ENCODE results near the gene TMEM163.
"Not testable (repeated sequence)": the region's sequence is repeated elsewhere in the genome, so short reads cannot be mapped to it uniquely, and the experiment has no call there.

Gene TMEM163

DNA sequence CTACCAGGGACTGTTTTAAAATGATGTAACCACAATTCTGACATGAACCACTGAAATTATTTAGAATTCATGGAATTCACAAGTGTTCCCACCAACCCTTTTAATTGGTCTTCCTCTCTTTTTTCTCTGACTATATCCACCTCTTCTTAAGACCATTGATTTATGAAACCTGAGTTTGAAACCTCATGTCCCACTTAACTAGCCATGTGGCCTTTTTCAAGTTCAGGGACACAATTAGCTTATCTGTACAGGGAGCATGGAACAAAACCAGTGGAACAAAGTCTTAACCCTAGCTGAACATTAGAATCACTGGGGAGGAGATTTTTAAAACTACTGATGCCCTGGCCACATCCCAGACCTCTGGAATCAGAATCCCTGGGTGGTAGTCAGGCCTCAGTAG is 41.6 kb upstream of the TMEM163 start:
- TF ChIP-seq, protein P1, sequence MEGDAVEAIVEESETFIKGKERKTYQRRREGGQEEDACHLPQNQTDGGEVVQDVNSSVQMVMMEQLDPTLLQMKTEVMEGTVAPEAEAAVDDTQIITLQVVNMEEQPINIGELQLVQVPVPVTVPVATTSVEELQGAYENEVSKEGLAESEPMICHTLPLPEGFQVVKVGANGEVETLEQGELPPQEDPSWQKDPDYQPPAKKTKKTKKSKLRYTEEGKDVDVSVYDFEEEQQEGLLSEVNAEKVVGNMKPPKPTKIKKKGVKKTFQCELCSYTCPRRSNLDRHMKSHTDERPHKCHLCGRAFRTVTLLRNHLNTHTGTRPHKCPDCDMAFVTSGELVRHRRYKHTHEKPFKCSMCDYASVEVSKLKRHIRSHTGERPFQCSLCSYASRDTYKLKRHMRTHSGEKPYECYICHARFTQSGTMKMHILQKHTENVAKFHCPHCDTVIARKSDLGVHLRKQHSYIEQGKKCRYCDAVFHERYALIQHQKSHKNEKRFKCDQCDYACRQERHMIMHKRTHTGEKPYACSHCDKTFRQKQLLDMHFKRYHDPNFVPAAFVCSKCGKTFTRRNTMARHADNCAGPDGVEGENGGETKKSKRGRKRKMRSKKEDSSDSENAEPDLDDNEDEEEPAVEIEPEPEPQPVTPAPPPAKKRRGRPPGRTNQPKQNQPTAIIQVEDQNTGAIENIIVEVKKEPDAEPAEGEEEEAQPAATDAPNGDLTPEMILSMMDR (IDR thresholded peaks at IDR 0.05; ENCODE audit: low read depth, low read length): no peak

DNA sequence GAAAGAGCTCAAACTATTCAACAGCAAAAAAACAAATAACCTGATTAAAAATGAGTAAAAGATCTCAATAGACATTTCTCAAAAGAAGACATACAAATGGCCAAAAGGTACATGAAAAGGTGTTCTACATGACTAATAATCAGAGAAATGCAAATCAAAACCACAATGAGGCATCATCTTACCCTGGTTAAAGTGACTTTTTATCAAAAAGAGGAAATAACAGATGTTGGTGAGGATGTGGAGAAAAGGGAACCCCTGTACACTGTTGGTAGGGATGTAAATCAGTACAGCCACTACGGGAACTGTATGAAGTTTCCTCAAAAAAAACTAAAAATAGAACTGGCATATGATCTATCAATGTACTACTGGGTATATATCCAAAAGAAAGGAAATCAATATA is 39.8 kb upstream of the TMEM163 start:
- H3K4me3 ChIP-seq (replicated peaks in 1 of 2; ENCODE audit: low read depth in 2 of 2, low read length in 2 of 2): no peak overlapping the region
- no peak for DNase-seq (ENCODE audit: low read depth in 2 of 2)

More for the DNA sequence above, 41.6 kb upstream of the TMEM163 start:
- no peak overlapping the region for H3K4me3 ChIP-seq (replicated peaks in 1 of 2; ENCODE audit: low read depth in 2 of 2, low read length in 2 of 2)
- no peak for DNase-seq (ENCODE audit: low read depth in 2 of 2)

DNA sequence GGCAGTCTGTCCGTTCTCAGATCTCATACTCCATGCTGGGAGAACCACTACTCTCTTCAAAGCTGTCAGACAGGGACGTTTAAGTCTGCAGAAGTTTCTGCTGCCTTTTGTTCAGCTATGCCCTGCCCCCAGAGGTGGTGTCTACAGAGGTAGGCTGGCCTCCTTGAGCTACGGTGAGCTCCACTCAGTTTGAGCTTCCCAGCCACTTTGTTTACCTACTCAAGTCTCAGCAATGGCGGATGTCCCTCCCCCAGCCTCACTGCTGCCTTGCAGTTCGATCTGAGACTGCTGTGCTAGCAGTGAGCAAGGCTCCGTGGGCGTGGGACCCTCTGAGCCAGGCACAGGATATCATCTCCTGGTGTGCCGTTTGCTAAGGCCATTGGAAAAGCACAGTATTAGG is 33.2 kb upstream of the TMEM163 start:
- not testable (repeated sequence) for DNase-seq (ENCODE audit: low read depth in 2 of 2); H3K4me3 ChIP-seq (replicated peaks in 1 of 2; ENCODE audit: low read depth in 2 of 2, low read length in 2 of 2)

More for the DNA sequence above, 39.8 kb upstream of the TMEM163 start:
- TF ChIP-seq, protein P1 (IDR thresholded peaks at IDR 0.05; ENCODE audit: low read depth, low read length): no peak

DNA sequence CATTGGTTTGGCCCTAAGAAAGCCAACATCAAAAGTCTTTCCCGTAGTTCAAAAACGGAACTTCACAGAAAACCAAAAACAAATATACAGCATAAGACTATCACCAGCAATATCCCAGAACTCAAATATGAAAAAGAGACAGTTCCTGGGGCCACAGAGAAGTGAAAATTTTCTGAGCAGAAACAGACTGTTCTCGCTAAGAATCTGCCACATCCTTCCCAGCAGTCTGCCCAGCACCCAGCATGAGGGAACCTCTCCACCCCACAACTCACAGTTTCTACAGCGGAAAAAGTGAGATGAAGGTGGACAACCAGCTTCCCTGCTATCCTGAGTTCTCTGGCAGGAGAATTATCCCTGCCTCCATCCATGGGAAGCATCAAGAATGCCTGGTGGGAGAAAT is 26.7 kb upstream of the TMEM163 start:
- TF ChIP-seq, protein P1 (IDR thresholded peaks at IDR 0.05; ENCODE audit: low read depth, low read length): no peak
- no peak for DNase-seq (ENCODE audit: low read depth in 2 of 2)
- H3K4me3 ChIP-seq (replicated peaks in 1 of 2; ENCODE audit: low read depth in 2 of 2, low read length in 2 of 2): no peak overlapping the region

DNA sequence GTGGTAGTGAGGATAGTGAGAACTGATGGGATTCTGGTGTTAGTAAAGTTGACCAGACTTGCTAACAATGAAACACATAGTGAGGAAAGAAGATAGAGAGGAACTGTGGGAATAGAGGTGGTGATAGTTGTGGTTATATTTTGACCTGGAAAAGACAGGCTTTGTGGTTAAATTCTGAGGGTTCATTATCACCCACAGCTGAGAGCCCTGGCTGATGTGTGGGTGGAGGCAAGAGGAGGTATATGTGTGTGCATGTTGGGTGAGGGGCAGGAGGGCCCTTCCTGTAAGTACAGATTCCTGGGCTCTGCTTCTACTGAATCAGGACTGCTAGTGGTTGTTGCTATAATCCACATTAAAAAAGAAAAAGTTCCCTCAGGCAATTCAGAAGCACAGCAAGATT is 26.2 kb upstream of the TMEM163 start:
- TF ChIP-seq, protein P1 (IDR thresholded peaks at IDR 0.05; ENCODE audit: low read depth, low read length): no peak
- H3K4me3 ChIP-seq (replicated peaks in 1 of 2; ENCODE audit: low read depth in 2 of 2, low read length in 2 of 2): no peak overlapping the region

DNA sequence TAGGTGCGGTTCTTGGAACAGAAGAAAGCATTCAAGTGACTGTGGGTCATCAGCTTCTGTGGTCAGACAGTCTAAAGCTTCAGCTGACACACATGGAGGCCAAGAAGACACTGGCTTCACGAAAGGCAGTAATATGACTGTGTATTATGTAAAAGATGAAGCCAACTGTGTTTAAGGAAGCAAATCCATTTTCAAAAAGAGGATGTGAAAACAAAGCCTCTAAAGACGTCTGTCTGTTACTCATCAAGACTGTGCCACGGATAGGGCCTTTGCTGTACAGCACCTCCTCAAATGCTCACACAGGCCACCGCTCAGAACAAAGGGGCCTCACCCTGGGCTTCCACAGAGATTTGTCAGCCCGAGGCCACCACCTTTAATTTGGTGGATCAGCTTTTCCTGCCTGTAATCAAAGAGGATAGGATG is 21.1 kb upstream of the TMEM163 start:
- TF ChIP-seq, protein P1 (IDR thresholded peaks at IDR 0.05; ENCODE audit: low read depth, low read length): no peak
- DNase-seq (ENCODE audit: low read depth in 2 of 2): peak in 1 of 2 donors; percentile 60
- no peak overlapping the region for H3K4me3 ChIP-seq (replicated peaks in 1 of 2; ENCODE audit: low read depth in 2 of 2, low read length in 2 of 2)

More for the DNA sequence above, 26.2 kb upstream of the TMEM163 start:
- DNase-seq (ENCODE audit: low read depth in 2 of 2): peak in 1 of 2 donors; percentile 35

DNA sequence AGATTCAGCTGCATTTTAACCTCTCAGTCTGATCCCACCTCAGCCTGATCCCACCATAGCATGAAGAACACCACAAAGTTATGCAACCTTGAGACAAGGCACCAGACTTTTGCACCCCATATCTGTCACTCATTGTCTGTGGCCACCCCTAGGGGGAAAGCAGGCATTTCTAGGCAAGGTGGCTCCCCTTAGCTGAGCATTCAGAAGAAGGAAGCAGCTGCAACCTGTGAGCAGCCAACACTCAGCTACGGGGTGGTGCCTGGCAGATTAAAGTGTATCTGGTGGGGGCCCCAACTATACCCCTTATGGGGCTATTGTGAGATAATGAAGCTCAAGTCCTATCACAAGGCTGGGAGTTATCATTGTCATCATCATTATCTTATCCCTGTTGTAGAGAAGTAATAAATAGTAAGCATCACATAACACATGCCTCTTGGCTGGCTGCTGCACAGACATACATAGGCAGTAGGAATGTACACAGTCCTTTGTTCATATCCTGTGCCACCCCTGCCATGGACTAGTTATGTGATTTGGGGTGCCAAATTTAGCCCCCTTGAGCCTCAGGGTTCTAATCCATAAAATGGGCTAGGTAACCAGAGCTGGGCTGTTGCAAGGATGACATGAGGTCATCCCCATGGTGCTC is 20.6 kb upstream of the TMEM163 start:
- DNase-seq (ENCODE audit: low read depth in 2 of 2): no peak
- H3K4me3 ChIP-seq (replicated peaks in 1 of 2; ENCODE audit: low read depth in 2 of 2, low read length in 2 of 2): no peak overlapping the region
- TF ChIP-seq, protein P1 (IDR thresholded peaks at IDR 0.05; ENCODE audit: low read depth, low read length): no peak
